ENCODE data around the gene OGFR. TPM values are rescaled to one million over a fixed set of nuclear protein-coding genes. Genes with fewer than 3 reads are reported as not detected.

The OGFR gene
- total RNA-seq, 1 experiment from 2014 or later = 73.6 TPM

DNA sequence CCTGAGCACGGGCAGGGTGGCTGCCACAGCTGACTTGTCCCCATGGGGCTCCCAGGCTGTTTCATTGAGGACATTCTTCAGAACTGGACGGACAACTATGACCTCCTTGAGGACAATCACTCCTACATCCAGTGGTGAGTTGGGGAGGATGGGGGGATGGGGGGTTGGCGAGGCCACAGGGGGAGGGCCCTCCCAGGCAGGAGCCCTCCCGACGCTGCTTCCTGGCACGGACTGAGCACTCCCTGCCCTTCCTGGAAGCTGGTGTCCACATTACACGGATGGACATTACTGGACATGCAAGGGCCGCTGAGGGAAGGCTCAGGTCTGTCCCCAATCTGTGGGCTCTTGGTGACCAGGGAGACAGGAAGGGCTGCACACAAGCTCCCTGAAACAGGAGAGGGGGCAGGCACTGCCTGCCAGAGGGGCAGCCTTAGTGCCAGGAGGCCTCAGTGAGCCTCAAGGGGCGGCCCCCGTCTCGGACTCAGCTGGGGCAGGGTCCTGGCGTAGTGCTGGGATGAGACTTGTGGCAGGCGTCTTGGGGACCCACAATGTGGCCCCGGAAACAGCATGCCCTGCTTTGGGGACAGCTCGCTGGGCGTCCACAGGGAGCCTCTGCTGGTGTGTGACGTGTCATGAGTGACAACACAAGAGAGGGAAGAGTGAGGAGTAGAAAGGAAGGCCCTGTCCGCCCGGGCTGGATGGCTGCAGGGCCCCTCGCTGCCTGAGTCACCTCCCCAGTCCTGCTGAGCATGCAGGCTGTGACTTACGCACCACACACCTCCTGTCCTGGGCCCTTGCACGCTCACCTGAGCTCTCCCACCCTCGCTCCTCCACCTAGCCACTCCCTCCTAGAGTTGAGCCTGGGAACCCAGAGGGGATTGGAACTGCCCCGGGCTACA lies 5.1 kb downstream of the OGFR start:
- H3K36me3 ChIP-seq (ENCODE audit: control insufficient read depth in 1 of 2, insufficient read depth in 2 of 2, low read length in 2 of 2) = peaks cover 24 to 39% of the 10 kb centered on the region in 2 experiments
- H4K20me1 ChIP-seq (ENCODE audit: insufficient read depth) = no peaks in the 10 kb centered on the region; the same call in 1 of the 2 replicates
- peaks cover 58% of the 10 kb centered on the region for H3K79me2 ChIP-seq (ENCODE audit: insufficient read depth, low read length)
- DNase-seq (ENCODE audit: low read depth, low spot score) (no peak), ATAC-seq (no peak)
- no peaks in the 10 kb centered on the region for H3K27me3 ChIP-seq (ENCODE audit: insufficient read depth, low read length)
- H3K4me1 ChIP-seq (ENCODE audit: control insufficient read depth in 1 of 2, insufficient read depth in 2 of 2, low read length in 2 of 2) = peaks cover 14 to 30% of the 10 kb centered on the region in 2 experiments
- ChIA-PET POLR2A (interaction anchor here (0.7 to 0.8 kb wide), 2 partner anchors 13 to 462 kb away, joined by 3 to 4 read pairs; no protein-coding TSS in a partner anchor), RAD21 (ENCODE audit: low non-redundant PET in 1 of 2, low total read pairs in 2 of 2, uncharacterized antibody in 2 of 2, unreplicated experiment in 2 of 2) (no interaction called here), CTCF (interaction anchor here (2.1 kb wide), 1 partner anchor 13 kb away, joined by 6 read pairs; no protein-coding TSS in a partner anchor)
- no peak overlapping the region for H3K9ac ChIP-seq (ENCODE audit: low read length)
- H3K4me3 ChIP-seq (replicated peaks in 1 of 2; ENCODE audit: low read depth in 1 of 2, low read length in 2 of 2) = no peak overlapping the region
- no peak overlapping the region; the same call in 1 of the 2 replicates for H3K27ac ChIP-seq (ENCODE audit: low read depth, low read length)
- no peaks in the 10 kb centered on the region for H3K9me3 ChIP-seq (ENCODE audit: control insufficient read depth in 1 of 2, insufficient read depth in 1 of 2, low read depth in 1 of 2, low read length in 2 of 2)
- no TSS peak for BruUV-seq (replicated peaks)
- no peak overlapping the region for H2AFZ ChIP-seq (ENCODE audit: low read depth, low read length, poor library complexity, severe bottlenecking)
- TF ChIP-seq, protein P1, sequence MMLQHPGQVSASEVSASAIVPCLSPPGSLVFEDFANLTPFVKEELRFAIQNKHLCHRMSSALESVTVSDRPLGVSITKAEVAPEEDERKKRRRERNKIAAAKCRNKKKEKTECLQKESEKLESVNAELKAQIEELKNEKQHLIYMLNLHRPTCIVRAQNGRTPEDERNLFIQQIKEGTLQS (IDR thresholded peaks at IDR 0.05) = no peak
- no peak for TF ChIP-seq EGR1 (IDR thresholded peaks at IDR 0.05; ENCODE audit: low read depth)
- no peak for TF ChIP-seq YY1 (IDR thresholded peaks at IDR 0.05; ENCODE audit: extremely low read depth, insufficient replicate concordance, low read depth, low read length)
- TF ChIP-seq, protein P2, sequence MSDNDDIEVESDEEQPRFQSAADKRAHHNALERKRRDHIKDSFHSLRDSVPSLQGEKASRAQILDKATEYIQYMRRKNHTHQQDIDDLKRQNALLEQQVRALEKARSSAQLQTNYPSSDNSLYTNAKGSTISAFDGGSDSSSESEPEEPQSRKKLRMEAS (IDR thresholded peaks at IDR 0.05) = no peak
- no peak for TF ChIP-seq SIN3A (IDR thresholded peaks at IDR 0.05; ENCODE audit: low read depth)
- no peak for TF ChIP-seq POLR2AphosphoS5 (IDR thresholded peaks at IDR 0.05; ENCODE audit: low read depth, low read length)
- TF ChIP-seq POLR2A (IDR thresholded peaks at IDR 0.05; ENCODE audit: borderline replicate concordance, extremely low read depth, insufficient read depth, insufficient read length) = no peak
- no peak for TF ChIP-seq RAD21 (IDR thresholded peaks at IDR 0.05; ENCODE audit: low read depth)
- no peak for TF ChIP-seq ZNF274 (IDR thresholded peaks at IDR 0.05; ENCODE audit: low read depth, low read length)
- TF ChIP-seq EZH2 (IDR thresholded peaks at IDR 0.05) = no peak
- no peak for TF ChIP-seq ELF1 (IDR thresholded peaks at IDR 0.05; ENCODE audit: borderline replicate concordance, low read depth)
- no peak for TF ChIP-seq CBX3 (IDR thresholded peaks at IDR 0.05; ENCODE audit: low read depth)
- no peak for TF ChIP-seq SRF (IDR thresholded peaks at IDR 0.05; ENCODE audit: low read depth)
- TF ChIP-seq SP1 (IDR thresholded peaks at IDR 0.05; ENCODE audit: low read depth) = no peak
- intact Hi-C loops (cut with micrococcal nuclease) = loop anchor here (10.0 kb wide), 1 partner anchor 505 kb away; the partner anchor contains the start of gene ADRM1
- no peak overlapping the region for H3K4me2 ChIP-seq (ENCODE audit: low read length)
- H3K9me2 ChIP-seq (ENCODE audit: insufficient read depth) = no peaks in the 10 kb centered on the region

Measured in HCT116 (cell line).